Testis (tissue), 3 donors: ENCODE data around the gene MICAL1. TPM values are rescaled to one million over a fixed set of nuclear protein-coding genes. Genes with fewer than 3 reads are reported as not detected.

Experiments
- DNase-seq: peaks from one replicate; pipeline ENCODE4 v3.0.0-alpha.2; 2019
- H3K27ac ChIP-seq, 2 donors: fragments of 200-600 bp; sonication (generic); one replicate each; pipeline ENCODE4 v1.5.1; 2019
- H3K27me3 ChIP-seq: fragments of 200-600 bp; sonication (generic); one replicate; pipeline ENCODE4 v1.5.1; 2019
- H3K36me3 ChIP-seq: fragments of 200-600 bp; sonication (generic); one replicate; pipeline ENCODE4 v1.5.1; 2017; ENCODE audit warnings: low read depth; ENCODE audit errors: missing control alignments
- H3K4me1 ChIP-seq: fragments of 200-600 bp; sonication (generic); one replicate; pipeline ENCODE4 v1.5.1; 2019
- H3K4me3 ChIP-seq, 2 donors: fragments of 200-600 bp; sonication (generic); one replicate each; pipeline ENCODE4 v1.5.1; 2017 to 2019
- H3K9me3 ChIP-seq: fragments of 200-600 bp; sonication (generic); one replicate; pipeline ENCODE4 v1.5.1; 2017
- CTCF ChIP-seq, 3 experiments: fragments of 450-650 bp in 2 of 3; fragments of 200-600 bp in 1 of 3; sonication (generic) in 1 of 3; IDR thresholded peaks; one replicate each; pipeline ENCODE4 v1.5.1; 2016 to 2019; ENCODE audit warnings: antibody characterized with exemption in 3 of 3, mild to moderate bottlenecking in 2 of 3, moderate library complexity in 1 of 3
- POLR2A ChIP-seq: fragments of 450-650 bp; IDR thresholded peaks from one replicate; pipeline ENCODE4 v1.6.1; 2017; ENCODE audit warnings: antibody characterized with exemption, mild to moderate bottlenecking, moderate library complexity
- WGBS, 2 donors: methylation state at CpG; one replicate each; pipeline ENCODE4 v1.1.5; 2018; 5-methylcytosine and 5-hydroxymethylcytosine counted together
- intact Hi-C: fragments of 100-400 bp; cut with DNase I; formaldehyde crosslinking; loops from one replicate; pipeline ENCODE4 v1.15.1; 2023; ENCODE audit warnings: low total_unique reads
- polyA plus RNA-seq: library from polyadenylated mRNA; stranded (reverse); fragments of 350-450 nt; fragmentation: Illumina TruSeq; extraction: RNeasy Lipid Tissue Mini Kit (QIAGEN cat#74804); gene quantifications from one replicate; pipeline ENCODE4 v1.2.3, GENCODE V29; 2014; ENCODE audit warnings: low read depth, low replicate concordance; ENCODE audit not compliant: insufficient read depth
- total RNA-seq, 2 donors: library from RNA; depleted of rRNA; stranded (reverse); fragments of >200 nt; gene quantifications; one replicate each; pipeline ENCODE4 v1.2.3, GENCODE V29; 2016

MICAL1 gene
- total and polyA plus RNA-seq, 3 donors from 2014 or later, result 34.6 to 61.9 (median 50.3) TPM

GRCh38 chr6:109420751-109421150 is 34.8 kb downstream of the MICAL1 start:
- DNase-seq, result no peak
- Histone ChIP-seq H3K4me3 (no peak overlapping the region), H3K27me3 (no peaks in the 10 kb centered on the region), H3K27ac (no peak overlapping the region), H3K9me3 (no peaks in the 10 kb centered on the region), H3K4me1 (no peaks in the 10 kb centered on the region), H3K36me3 (no peaks in the 10 kb centered on the region)
- WGBS, 2 donors, result 61 to 72% methylated on average over 1 of the region's 1 CpG
- intact Hi-C loops, result no loop called here
- TF ChIP-seq POLR2A (no peak), CTCF (IDR thresholded peaks at IDR 0.05) (no peak)

GRCh38 chr6:109417646-109418045 is 37.9 kb downstream of the MICAL1 start:
- Histone ChIP-seq H3K4me1 (no peaks in the 10 kb centered on the region), H3K9me3 (no peaks in the 10 kb centered on the region), H3K36me3 (no peaks in the 10 kb centered on the region), H3K4me3 (no peak overlapping the region), H3K27me3 (no peaks in the 10 kb centered on the region), H3K27ac (no peak overlapping the region)
- 91 to 97% methylated on average over 4 of the region's 4 CpGs for WGBS, 2 donors
- intact Hi-C loops, result no loop called here
- no peak for TF ChIP-seq CTCF (IDR thresholded peaks at IDR 0.05)
- no peak for DNase-seq

- no peak for TF ChIP-seq CTCF (IDR thresholded peaks at IDR 0.05)
- no peak for TF ChIP-seq POLR2A
- DNase-seq, result no peak
- no peaks in the 10 kb centered on the region for H3K9me3 ChIP-seq
- no peak overlapping the region for H3K4me3 ChIP-seq
- intact Hi-C loops, result no loop called here
- WGBS, 2 donors, result 82 to 96% methylated on average over 2 of the region's 2 CpGs
- no peaks in the 10 kb centered on the region for H3K27me3 ChIP-seq
- H3K4me1 ChIP-seq, result no peaks in the 10 kb centered on the region
- H3K36me3 ChIP-seq, result no peaks in the 10 kb centered on the region
- no peak overlapping the region for H3K27ac ChIP-seq
Measured at GRCh38 chr6:109411034-109411433, 44.5 kb downstream of the MICAL1 start.

- no peak for DNase-seq
- H3K9me3 ChIP-seq, result no peaks in the 10 kb centered on the region
- H3K4me1 ChIP-seq, result no peaks in the 10 kb centered on the region
- 88 to 90% methylated on average over 4 of the region's 4 CpGs for WGBS, 2 donors
- no peak overlapping the region for H3K4me3 ChIP-seq
- intact Hi-C loops, result no loop called here
- H3K36me3 ChIP-seq, result no peaks in the 10 kb centered on the region
- no peak for TF ChIP-seq CTCF (IDR thresholded peaks at IDR 0.05)
- TF ChIP-seq POLR2A, result no peak
- H3K27me3 ChIP-seq, result no peaks in the 10 kb centered on the region
- no peak overlapping the region for H3K27ac ChIP-seq
Measured at GRCh38 chr6:109406196-109406595, 49.4 kb downstream of the MICAL1 start.

- TF ChIP-seq CTCF (IDR thresholded peaks at IDR 0.05) (no peak), POLR2A (no peak)
- H3K9me3 ChIP-seq, result no peaks in the 10 kb centered on the region
- intact Hi-C loops, result no loop called here
- H3K4me3 ChIP-seq, result no peak overlapping the region
- H3K36me3 ChIP-seq, result no peaks in the 10 kb centered on the region
- H3K27ac ChIP-seq, result no peak overlapping the region
- DNase-seq, result no peak
- whole genome bisulfite sequencing, 2 donors, result 78 to 92% methylated on average over 4 of the region's 4 CpGs
- no peaks in the 10 kb centered on the region for H3K27me3 ChIP-seq
- no peaks in the 10 kb centered on the region for H3K4me1 ChIP-seq
Measured at GRCh38 chr6:109397020-109397419, 58.6 kb downstream of the MICAL1 start.
